Measurements from ENCODE around the gene WDR76.

WDR76 gene

DNA sequence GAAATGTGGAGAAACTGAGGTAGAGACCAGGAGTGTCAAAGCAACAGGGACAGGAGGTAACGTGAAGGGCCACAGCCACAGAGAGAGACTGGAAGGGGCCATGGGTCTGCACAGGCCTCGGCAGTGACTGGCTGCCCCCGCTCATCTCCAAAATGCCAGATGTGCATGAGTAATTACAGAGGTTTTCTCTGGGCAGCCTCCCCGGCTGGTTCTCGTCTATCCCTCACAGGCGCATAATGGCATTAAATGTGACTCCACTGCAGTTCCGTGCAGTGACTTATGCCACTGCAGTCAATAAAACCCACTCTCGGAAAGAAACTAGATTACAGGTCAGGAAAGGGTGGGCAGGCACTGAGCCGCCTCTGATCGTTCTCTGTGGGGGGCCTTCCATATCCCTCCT lies 74.7 kb downstream of the WDR76 start:
- no peaks in the 10 kb centered on the region for H3F3A ChIP-seq (ENCODE audit: insufficient read depth)
- no peaks in the 10 kb centered on the region for H3K36me3 ChIP-seq (ENCODE audit: low read length)
- H3K9ac ChIP-seq (ENCODE audit: low read length) = no peak overlapping the region
- H3K9me3 ChIP-seq (ENCODE audit: insufficient read depth, low read length) = no peaks in the 10 kb centered on the region
- TF ChIP-seq EZH2phosphoT487 (conservative IDR thresholded peaks at IDR 0.05; ENCODE audit: low read length) = no peak
- TF ChIP-seq, protein P1, sequence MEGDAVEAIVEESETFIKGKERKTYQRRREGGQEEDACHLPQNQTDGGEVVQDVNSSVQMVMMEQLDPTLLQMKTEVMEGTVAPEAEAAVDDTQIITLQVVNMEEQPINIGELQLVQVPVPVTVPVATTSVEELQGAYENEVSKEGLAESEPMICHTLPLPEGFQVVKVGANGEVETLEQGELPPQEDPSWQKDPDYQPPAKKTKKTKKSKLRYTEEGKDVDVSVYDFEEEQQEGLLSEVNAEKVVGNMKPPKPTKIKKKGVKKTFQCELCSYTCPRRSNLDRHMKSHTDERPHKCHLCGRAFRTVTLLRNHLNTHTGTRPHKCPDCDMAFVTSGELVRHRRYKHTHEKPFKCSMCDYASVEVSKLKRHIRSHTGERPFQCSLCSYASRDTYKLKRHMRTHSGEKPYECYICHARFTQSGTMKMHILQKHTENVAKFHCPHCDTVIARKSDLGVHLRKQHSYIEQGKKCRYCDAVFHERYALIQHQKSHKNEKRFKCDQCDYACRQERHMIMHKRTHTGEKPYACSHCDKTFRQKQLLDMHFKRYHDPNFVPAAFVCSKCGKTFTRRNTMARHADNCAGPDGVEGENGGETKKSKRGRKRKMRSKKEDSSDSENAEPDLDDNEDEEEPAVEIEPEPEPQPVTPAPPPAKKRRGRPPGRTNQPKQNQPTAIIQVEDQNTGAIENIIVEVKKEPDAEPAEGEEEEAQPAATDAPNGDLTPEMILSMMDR (IDR thresholded peaks at IDR 0.05; ENCODE audit: insufficient read depth, low read length, poor library complexity, severe bottlenecking) = no peak
- H3K27me3 ChIP-seq (ENCODE audit: low read length) = no peaks in the 10 kb centered on the region
- no peak overlapping the region for H2AFZ ChIP-seq (ENCODE audit: low read depth, low read length, severe bottlenecking)
- no peaks in the 10 kb centered on the region for H3K9me2 ChIP-seq (replicated peaks; ENCODE audit: insufficient read depth, low read length)
- no peak overlapping the region for H3K4me2 ChIP-seq (ENCODE audit: low read depth, low read length, poor library complexity, severe bottlenecking)
- no peak overlapping the region for H3K4me3 ChIP-seq (ENCODE audit: insufficient read depth, low read length, poor library complexity, severe bottlenecking)
- no peaks in the 10 kb centered on the region for H3K79me2 ChIP-seq (ENCODE audit: insufficient read depth, low read length)
- no peak overlapping the region for H3K27ac ChIP-seq (ENCODE audit: low read depth, low read length)
- no peaks in the 10 kb centered on the region for H4K20me1 ChIP-seq (ENCODE audit: low read depth, low read length)

DNA sequence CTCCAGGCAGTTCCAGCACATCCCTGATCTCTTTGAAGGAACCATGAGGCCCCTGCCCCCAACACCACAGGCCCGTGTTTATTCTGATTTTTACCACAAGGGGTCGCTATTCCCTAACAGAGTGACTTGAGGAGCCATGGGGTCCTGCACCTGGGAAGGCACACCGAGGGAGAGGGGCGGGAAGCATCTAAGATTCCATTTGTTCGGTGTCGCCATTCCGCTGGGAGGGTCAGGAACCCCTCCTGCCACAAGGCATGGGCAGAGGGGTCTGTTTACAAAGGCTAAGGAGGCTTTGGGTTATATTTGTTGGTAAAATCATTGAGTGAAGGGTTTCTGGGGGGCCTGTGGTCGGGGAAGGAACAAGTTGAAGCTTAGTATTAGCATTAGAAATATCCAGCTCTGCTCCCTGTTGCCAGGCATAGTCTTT lies 77.1 kb downstream of the WDR76 start:
- no peaks in the 10 kb centered on the region for H3K79me2 ChIP-seq (ENCODE audit: insufficient read depth, low read length)
- TF ChIP-seq, protein P1 (IDR thresholded peaks at IDR 0.05; ENCODE audit: insufficient read depth, low read length, poor library complexity, severe bottlenecking) = peak; percentile 85
- TF ChIP-seq EZH2phosphoT487 (conservative IDR thresholded peaks at IDR 0.05; ENCODE audit: low read length) = no peak
- H4K20me1 ChIP-seq (ENCODE audit: low read depth, low read length) = no peaks in the 10 kb centered on the region
- no peak overlapping the region for H2AFZ ChIP-seq (ENCODE audit: low read depth, low read length, severe bottlenecking)
- no peaks in the 10 kb centered on the region for H3K9me2 ChIP-seq (replicated peaks; ENCODE audit: insufficient read depth, low read length)
- no peaks in the 10 kb centered on the region for H3K36me3 ChIP-seq (ENCODE audit: low read length)
- H3F3A ChIP-seq (ENCODE audit: insufficient read depth) = no peaks in the 10 kb centered on the region
- no peaks in the 10 kb centered on the region for H3K9me3 ChIP-seq (ENCODE audit: insufficient read depth, low read length)
- no peaks in the 10 kb centered on the region for H3K27me3 ChIP-seq (ENCODE audit: low read length)
- no peak overlapping the region for H3K27ac ChIP-seq (ENCODE audit: low read depth, low read length)
- no peak overlapping the region for H3K9ac ChIP-seq (ENCODE audit: low read length)
- H3K4me3 ChIP-seq (ENCODE audit: insufficient read depth, low read length, poor library complexity, severe bottlenecking) = no peak overlapping the region
- H3K4me2 ChIP-seq (ENCODE audit: low read depth, low read length, poor library complexity, severe bottlenecking) = no peak overlapping the region

DNA sequence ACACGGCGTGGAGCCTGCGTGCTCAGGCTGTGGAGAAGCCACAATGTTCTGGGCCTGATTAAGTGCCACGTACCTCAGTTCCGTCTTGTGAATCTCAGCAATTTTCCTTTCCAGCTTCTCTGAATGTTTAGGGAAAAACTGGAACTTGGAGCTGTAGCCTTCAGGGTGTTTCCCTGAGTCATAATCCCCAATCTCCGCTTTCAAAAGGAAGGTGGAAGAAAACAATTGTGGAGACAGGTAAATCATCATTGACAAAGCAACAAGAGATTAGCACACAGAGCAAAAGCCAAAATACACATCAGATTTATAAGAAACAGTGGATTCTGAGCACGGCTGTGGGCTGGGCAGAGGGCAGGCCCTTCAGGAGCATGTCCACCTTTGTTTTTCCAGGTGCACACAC lies 79.0 kb downstream of the WDR76 start:
- H2AFZ ChIP-seq (ENCODE audit: low read depth, low read length, severe bottlenecking) = no peak overlapping the region
- H3K27me3 ChIP-seq (ENCODE audit: low read length) = no peaks in the 10 kb centered on the region
- H4K20me1 ChIP-seq (ENCODE audit: low read depth, low read length) = no peaks in the 10 kb centered on the region
- no peaks in the 10 kb centered on the region for H3F3A ChIP-seq (ENCODE audit: insufficient read depth)
- no peak overlapping the region for H3K4me2 ChIP-seq (ENCODE audit: low read depth, low read length, poor library complexity, severe bottlenecking)
- no peaks in the 10 kb centered on the region for H3K36me3 ChIP-seq (ENCODE audit: low read length)
- H3K27ac ChIP-seq (ENCODE audit: low read depth, low read length) = no peak overlapping the region
- no peaks in the 10 kb centered on the region for H3K9me2 ChIP-seq (replicated peaks; ENCODE audit: insufficient read depth, low read length)
- no peaks in the 10 kb centered on the region for H3K9me3 ChIP-seq (ENCODE audit: insufficient read depth, low read length)
- no peak overlapping the region for H3K4me3 ChIP-seq (ENCODE audit: insufficient read depth, low read length, poor library complexity, severe bottlenecking)
- H3K79me2 ChIP-seq (ENCODE audit: insufficient read depth, low read length) = no peaks in the 10 kb centered on the region
- TF ChIP-seq, protein P1 (IDR thresholded peaks at IDR 0.05; ENCODE audit: insufficient read depth, low read length, poor library complexity, severe bottlenecking) = no peak
- TF ChIP-seq EZH2phosphoT487 (conservative IDR thresholded peaks at IDR 0.05; ENCODE audit: low read length) = no peak
- H3K9ac ChIP-seq (ENCODE audit: low read length) = no peak overlapping the region
